Endothelial cell of umbilical vein (primary cell): Measurements from ENCODE around the gene ZNF565. TPM values are rescaled to one million over a fixed set of nuclear protein-coding genes. Genes with fewer than 3 reads are reported as not detected.

Experiments used
- BruUV-seq: library from RNA; stranded (reverse); fragments of 400-500 nt; replicated peaks from 2 replicates; lab custom pipeline; 2021; lab: Mats Ljungman, UMichigan
- CTCF ChIA-PET: fragments of 300-600, 350-600 bp; sonication (Branson Sonifier 250); formaldehyde crosslinking; loops from one replicate; lab custom pipeline; 2021; ENCODE audit warnings: antibody characterized with exemption, inconsistent platforms; lab: Charles Lee
- POLR2A ChIA-PET: fragments of 300-600, 350-600 bp; sonication (Branson Sonifier 250); formaldehyde crosslinking; loops from one replicate; lab custom pipeline; 2021; ENCODE audit warnings: antibody characterized with exemption, inconsistent platforms; lab: Charles Lee
- DNase-seq: peaks from one replicate; pipeline ENCODE4 v3.0.0-alpha.2; 2011; ENCODE audit warnings: low read depth, low spot score
- FAIRE-seq: peaks from 2 replicates; lab custom pipeline; 2011; peaks lifted over from hg19 to GRCh38; lab: Jason Lieb, UNC
- H2AFZ ChIP-seq: 2 replicates; pipeline ENCODE4 v1.6.0; 2012; ENCODE audit warnings: low read depth, low read length, control low read depth, inconsistent platforms
- H3K27ac ChIP-seq: 2 replicates; pipeline ENCODE4 v1.5.1; 2011; ENCODE audit warnings: low read depth, mild to moderate bottlenecking, control low read depth, low read length, moderate library complexity; ENCODE audit not compliant: insufficient read depth
- H3K27me3 ChIP-seq, 2 experiments: 2 replicates each; pipeline versions ENCODE4 v1.6.0 to v1.6.1; 2011; ENCODE audit warnings: low read length in 2 of 2, mixed read lengths in 1 of 2; ENCODE audit not compliant: control insufficient read depth in 2 of 2, insufficient read depth in 2 of 2
- H3K36me3 ChIP-seq, 2 experiments: 2 replicates in 1 of 2; 3 replicates in 1 of 2; pipeline ENCODE4 v1.5.1; 2011; ENCODE audit warnings: low read length in 2 of 2, mild to moderate bottlenecking in 1 of 2, moderate library complexity in 1 of 2; ENCODE audit not compliant: control insufficient read depth in 2 of 2, insufficient read depth in 2 of 2; ENCODE audit errors: extremely low read depth in 1 of 2
- H3K4me1 ChIP-seq: 3 replicates; pipeline ENCODE4 v1.5.1; 2011; ENCODE audit warnings: mild to moderate bottlenecking, low read length; ENCODE audit not compliant: control insufficient read depth, insufficient read depth; ENCODE audit errors: extremely low read depth
- H3K4me2 ChIP-seq: 2 replicates; pipeline ENCODE4 v1.6.1; 2011; ENCODE audit warnings: low read length, control low read depth, mixed read lengths; ENCODE audit not compliant: insufficient read depth
- H3K4me3 ChIP-seq, 3 experiments: fragments of 200-600 bp in 1 of 3; sonication (generic), shearing (Covaris generic) in 1 of 3; replicated peaks in 1 of 3; 2 replicates each; pipeline ENCODE4 v1.5.1; 2011 to 2016; ENCODE audit warnings: control low read depth in 3 of 3, low read length in 3 of 3, mild to moderate bottlenecking in 2 of 3, inconsistent platforms in 1 of 3, low read depth in 1 of 3, moderate library complexity in 1 of 3; ENCODE audit not compliant: insufficient read depth in 1 of 3
- H3K79me2 ChIP-seq: 2 replicates; pipeline ENCODE4 v1.6.0; 2012; ENCODE audit warnings: low read length, inconsistent platforms; ENCODE audit not compliant: control insufficient read depth, insufficient read depth
- H3K9ac ChIP-seq: replicated peaks from 2 replicates; pipeline ENCODE3; 2011; ENCODE audit warnings: low read length, control low read depth; ENCODE audit not compliant: insufficient read depth; ENCODE audit errors: extremely low read depth
- H3K9me1 ChIP-seq: replicated peaks from 3 replicates; pipeline ENCODE4 v1.6.0; 2011; ENCODE audit warnings: mild to moderate bottlenecking, low read length; ENCODE audit not compliant: control insufficient read depth, insufficient read depth; ENCODE audit errors: extremely low read depth
- H3K9me3 ChIP-seq: replicated peaks from 2 replicates; pipeline ENCODE4 v1.5.1; 2012; ENCODE audit warnings: low read length, inconsistent platforms; ENCODE audit not compliant: control insufficient read depth, insufficient read depth
- H4K20me1 ChIP-seq: replicated peaks from 2 replicates; pipeline ENCODE3; 2011; ENCODE audit warnings: mild to moderate bottlenecking, low read length; ENCODE audit not compliant: control insufficient read depth, insufficient read depth; ENCODE audit errors: extremely low read depth
- EZH2 ChIP-seq: IDR thresholded peaks from 2 replicates; pipeline ENCODE4 v1.6.1; 2012; ENCODE audit warnings: borderline replicate concordance, low read depth, mild to moderate bottlenecking, moderate library complexity, low read length, inconsistent platforms; ENCODE audit not compliant: severe bottlenecking
- GATA2 ChIP-seq: IDR thresholded peaks from 2 replicates; pipeline ENCODE4 v1.7.0; 2011; ENCODE audit warnings: low read depth, mild to moderate bottlenecking, moderate library complexity, mixed read lengths, low read length; ENCODE audit not compliant: insufficient read length, insufficient read depth
- JUN ChIP-seq: IDR thresholded peaks from 2 replicates; pipeline ENCODE4 v1.6.1; 2011; ENCODE audit warnings: borderline replicate concordance, low read depth; ENCODE audit not compliant: insufficient read length, insufficient read depth
- MAX ChIP-seq: IDR thresholded peaks from 2 replicates; pipeline ENCODE4 v1.6.1; 2011; ENCODE audit not compliant: insufficient read depth, insufficient read length
- MYC ChIP-seq: IDR thresholded peaks from one replicate; pipeline ENCODE4 v1.6.1; 2011; ENCODE audit warnings: mild to moderate bottlenecking, low read depth, low read length
- POLR2A ChIP-seq: IDR thresholded peaks from 2 replicates; pipeline ENCODE4 v1.6.1; 2012; ENCODE audit warnings: low read depth, mild to moderate bottlenecking, control low read depth, low read length
- POLR2AphosphoS5 ChIP-seq: IDR thresholded peaks from 2 replicates; pipeline ENCODE4 v1.6.1; 2012; ENCODE audit warnings: low read depth, mild to moderate bottlenecking, control low read depth, low read length, moderate library complexity; ENCODE audit not compliant: insufficient read depth
- dilution Hi-C: fragments of 300-500 bp; cut with MboI; formaldehyde crosslinking; loops from one replicate; pipeline ENCODE4 v1.15.0; 2019; ENCODE audit warnings: low sequenced_read_pairs; ENCODE audit not compliant: extremely low pct_ligation_motif_present
- intact Hi-C: fragments of 100-400 bp; cut with micrococcal nuclease; formaldehyde crosslinking; loops from one replicate; pipeline ENCODE4 v1.10.0; 2022
- polyA plus RNA-seq, 4 experiments: library from polyadenylated mRNA; depleted of rRNA in 3 of 4; stranded (reverse) in 3 of 4; unstranded in 1 of 4; fragments of >200 nt; gene quantifications; 2 replicates each; pipeline versions ENCODE4 v1.2.1 to v1.2.3, GENCODE V29; 2011 to 2012; ENCODE audit warnings: missing spikeins in 1 of 4
- total RNA-seq: library from RNA; stranded (reverse); gene quantifications from 2 replicates; pipeline ENCODE4 v1.2.3, GENCODE V29; 2021
- TF ChIP-seq, protein P1 (sequence below), 2 donors: IDR thresholded peaks; 1 replicate in 1 of 2; 2 replicates in 1 of 2; pipeline ENCODE4 v1.5.1; 2011; ENCODE audit warnings: low read length in 2 of 2, mild to moderate bottlenecking in 2 of 2, moderate library complexity in 2 of 2, control low read depth in 1 of 2, inconsistent platforms in 1 of 2, low read depth in 1 of 2; ENCODE audit not compliant: insufficient read depth in 1 of 2; ENCODE audit errors: extremely low read depth in 1 of 2

The ZNF565 gene
- total and polyA plus RNA-seq, 2 donors (not counting 3 experiments of a cell fraction or from before 2014, with no cell fraction given) = 1.4 to 3.6 TPM

DNA sequence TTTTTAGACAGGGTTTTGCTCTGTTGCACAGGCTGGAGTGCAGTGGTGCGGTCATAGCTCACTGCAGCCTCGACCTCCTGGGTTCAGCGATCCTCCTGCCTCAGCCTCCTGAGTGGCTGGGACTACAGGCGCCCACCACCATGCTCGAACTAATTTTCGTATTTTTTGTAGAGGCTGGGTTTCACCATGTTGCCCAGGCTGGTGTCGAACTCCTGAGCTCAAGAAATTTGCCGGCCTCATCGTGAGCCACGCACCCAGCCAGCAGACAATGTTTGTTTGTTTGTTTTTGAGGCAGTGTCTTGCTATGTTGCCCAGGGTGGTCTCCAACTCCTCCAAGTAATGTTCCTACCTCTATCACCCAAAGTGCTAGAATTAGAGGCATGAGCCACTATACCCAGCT, 61.3 kb downstream of the ZNF565 start:
- no peak overlapping the region for H3K27ac ChIP-seq
- H3K27me3 ChIP-seq = no peaks in the 10 kb centered on the region
- no peak overlapping the region for H3K4me3 ChIP-seq
- H4K20me1 ChIP-seq = no peaks in the 10 kb centered on the region
- no peak overlapping the region for H2AFZ ChIP-seq
- dilution Hi-C loops = no loop called here
- BruUV-seq = no TSS peak
- no peaks in the 10 kb centered on the region for H3K9me3 ChIP-seq
- H3K9me1 ChIP-seq = no peaks in the 10 kb centered on the region
- CTCF ChIA-PET = interaction anchor here (0.8 to 3.4 kb wide), 5 partner anchors 10 to 93 kb away, joined by 3 to 23 read pairs (median 11); no protein-coding TSS in a partner anchor
- peaks cover 13% of the 10 kb centered on the region for H3K4me1 ChIP-seq
- no peak for DNase-seq
- no peaks in the 10 kb centered on the region for H3K79me2 ChIP-seq
- intact Hi-C loops = no loop called here
- peak; percentile 35 for FAIRE-seq
- TF ChIP-seq MYC = no peak
- no peak for TF ChIP-seq MAX
- TF ChIP-seq JUN = no peak
- TF ChIP-seq, protein P1, sequence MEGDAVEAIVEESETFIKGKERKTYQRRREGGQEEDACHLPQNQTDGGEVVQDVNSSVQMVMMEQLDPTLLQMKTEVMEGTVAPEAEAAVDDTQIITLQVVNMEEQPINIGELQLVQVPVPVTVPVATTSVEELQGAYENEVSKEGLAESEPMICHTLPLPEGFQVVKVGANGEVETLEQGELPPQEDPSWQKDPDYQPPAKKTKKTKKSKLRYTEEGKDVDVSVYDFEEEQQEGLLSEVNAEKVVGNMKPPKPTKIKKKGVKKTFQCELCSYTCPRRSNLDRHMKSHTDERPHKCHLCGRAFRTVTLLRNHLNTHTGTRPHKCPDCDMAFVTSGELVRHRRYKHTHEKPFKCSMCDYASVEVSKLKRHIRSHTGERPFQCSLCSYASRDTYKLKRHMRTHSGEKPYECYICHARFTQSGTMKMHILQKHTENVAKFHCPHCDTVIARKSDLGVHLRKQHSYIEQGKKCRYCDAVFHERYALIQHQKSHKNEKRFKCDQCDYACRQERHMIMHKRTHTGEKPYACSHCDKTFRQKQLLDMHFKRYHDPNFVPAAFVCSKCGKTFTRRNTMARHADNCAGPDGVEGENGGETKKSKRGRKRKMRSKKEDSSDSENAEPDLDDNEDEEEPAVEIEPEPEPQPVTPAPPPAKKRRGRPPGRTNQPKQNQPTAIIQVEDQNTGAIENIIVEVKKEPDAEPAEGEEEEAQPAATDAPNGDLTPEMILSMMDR (IDR thresholded peaks at IDR 0.05; ENCODE audit: extremely low read depth in 1 of 2, insufficient read depth in 1 of 2, low read depth in 1 of 2, low read length in 2 of 2) = no peak
- no peak for TF ChIP-seq POLR2A
- no peak for TF ChIP-seq POLR2AphosphoS5
- TF ChIP-seq EZH2 = no peak
- TF ChIP-seq GATA2 = no peak
- POLR2A ChIA-PET = no interaction called here
- peaks cover 5 to 17% of the 10 kb centered on the region in 2 experiments for H3K36me3 ChIP-seq
- no peak overlapping the region for H3K4me2 ChIP-seq
- H3K9ac ChIP-seq = no peak overlapping the region
